Measurements from ENCODE around the gene NXT1.

DNA sequence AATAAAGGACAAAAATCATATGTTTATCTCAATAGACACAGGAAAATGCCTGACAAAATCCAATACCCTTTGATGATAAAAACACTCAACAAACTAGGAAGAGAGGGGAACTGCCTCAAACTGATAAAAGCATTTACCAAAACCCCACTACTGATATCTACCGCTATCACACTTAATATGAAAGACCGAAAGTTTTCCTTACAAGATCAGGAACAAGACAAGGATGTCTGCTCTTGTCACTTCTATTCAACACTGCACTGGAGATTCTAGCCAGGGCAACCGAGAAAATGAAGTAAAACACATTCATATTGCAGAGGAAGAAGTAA, 36.5 kb downstream of the NXT1 start:
- TF ChIP-seq EZH2 (IDR thresholded peaks at IDR 0.05; ENCODE audit: borderline replicate concordance, low read depth, low read length, severe bottlenecking), result no peak
- TF ChIP-seq, protein P1, sequence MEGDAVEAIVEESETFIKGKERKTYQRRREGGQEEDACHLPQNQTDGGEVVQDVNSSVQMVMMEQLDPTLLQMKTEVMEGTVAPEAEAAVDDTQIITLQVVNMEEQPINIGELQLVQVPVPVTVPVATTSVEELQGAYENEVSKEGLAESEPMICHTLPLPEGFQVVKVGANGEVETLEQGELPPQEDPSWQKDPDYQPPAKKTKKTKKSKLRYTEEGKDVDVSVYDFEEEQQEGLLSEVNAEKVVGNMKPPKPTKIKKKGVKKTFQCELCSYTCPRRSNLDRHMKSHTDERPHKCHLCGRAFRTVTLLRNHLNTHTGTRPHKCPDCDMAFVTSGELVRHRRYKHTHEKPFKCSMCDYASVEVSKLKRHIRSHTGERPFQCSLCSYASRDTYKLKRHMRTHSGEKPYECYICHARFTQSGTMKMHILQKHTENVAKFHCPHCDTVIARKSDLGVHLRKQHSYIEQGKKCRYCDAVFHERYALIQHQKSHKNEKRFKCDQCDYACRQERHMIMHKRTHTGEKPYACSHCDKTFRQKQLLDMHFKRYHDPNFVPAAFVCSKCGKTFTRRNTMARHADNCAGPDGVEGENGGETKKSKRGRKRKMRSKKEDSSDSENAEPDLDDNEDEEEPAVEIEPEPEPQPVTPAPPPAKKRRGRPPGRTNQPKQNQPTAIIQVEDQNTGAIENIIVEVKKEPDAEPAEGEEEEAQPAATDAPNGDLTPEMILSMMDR (IDR thresholded peaks at IDR 0.05; ENCODE audit: borderline replicate concordance, extremely low read depth, low read length, poor library complexity, severe bottlenecking), result no peak

Measured in DND-41 (cell line).